Fibroblast of villous mesenchyme (primary cell): ENCODE measurements around the gene NES. TPM values are rescaled to one million over a fixed set of nuclear protein-coding genes. Genes with fewer than 3 reads are reported as not detected.

Experiments used
- DNase-seq: peaks from one replicate; pipeline ENCODE4 v3.0.0-alpha.2; 2010; ENCODE audit warnings: low read depth
- H3K4me3 ChIP-seq: 2 replicates; pipeline ENCODE4 v1.5.1; 2011; ENCODE audit warnings: low read depth, mild to moderate bottlenecking, low read length
- CTCF ChIP-seq: IDR thresholded peaks from 2 replicates; pipeline ENCODE4 v1.5.1; 2012; ENCODE audit warnings: low read depth, mild to moderate bottlenecking, low read length; ENCODE audit not compliant: insufficient read depth
- total RNA-seq: library from RNA; depleted of rRNA; stranded (reverse); fragments of >200 nt; gene quantifications from 2 replicates; pipeline ENCODE4 v1.2.3, GENCODE V29; 2012

Gene NES
- total RNA-seq, 1 donor: 66.9 TPM

GRCh38 chr1:156646738-156647211 is 30.4 kb downstream of the NES start:
- H3K4me3 ChIP-seq: no peak overlapping the region
- TF ChIP-seq CTCF: no peak
- no peak for DNase-seq

GRCh38 chr1:156645666-156646065 is 31.5 kb downstream of the NES start:
- DNase-seq: no peak
- TF ChIP-seq CTCF: no peak
- no peak overlapping the region for H3K4me3 ChIP-seq

GRCh38 chr1:156645056-156645455 is 32.2 kb downstream of the NES start:
- TF ChIP-seq CTCF: no peak
- H3K4me3 ChIP-seq: no peak overlapping the region
- DNase-seq: no peak

GRCh38 chr1:156644640-156645039 is 32.6 kb downstream of the NES start:
- TF ChIP-seq CTCF: no peak
- H3K4me3 ChIP-seq: no peak overlapping the region
- no peak for DNase-seq

- no peak overlapping the region for H3K4me3 ChIP-seq
- TF ChIP-seq CTCF: no peak
- DNase-seq: no peak
Observed at GRCh38 chr1:156644146-156644545, 33.1 kb downstream of the NES start.

- no peak for DNase-seq
- H3K4me3 ChIP-seq: no peak overlapping the region
- no peak for TF ChIP-seq CTCF
Observed at GRCh38 chr1:156643778-156644092, 33.5 kb downstream of the NES start.

GRCh38 chr1:156643049-156643777 is 34.0 kb downstream of the NES start:
- no peak for DNase-seq
- no peak overlapping the region for H3K4me3 ChIP-seq
- no peak for TF ChIP-seq CTCF
